SK-N-SH (cell line): ENCODE data around the gene STRBP. TPM values are rescaled to one million over a fixed set of nuclear protein-coding genes. Genes with fewer than 3 reads are reported as not detected.

Source experiments
- CTCF ChIA-PET: fragments of 300-600, 350-600 bp; formaldehyde crosslinking; extraction: SDS; loops from one replicate; lab custom pipeline; 2021; lab: Yijun Ruan, JAX
- POLR2A ChIA-PET: fragments of 350-600 bp; sonication (Branson Sonifier 250); formaldehyde crosslinking; extraction: SDS; loops from one replicate; lab custom pipeline; 2020; ENCODE audit warnings: antibody characterized with exemption, inconsistent platforms; lab: Yijun Ruan, JAX
- DNase-seq: peaks from one replicate; pipeline ENCODE4 v3.0.0; 2012
- H2AFZ ChIP-seq: fragments of 200-600 bp; sonication (generic); 2 replicates; pipeline ENCODE4 v1.8.1; 2016; ENCODE audit warnings: antibody characterized with exemption, mild to moderate bottlenecking, low read depth
- H3F3A ChIP-seq: fragments of 200-600 bp; sonication (generic); replicated peaks from 2 replicates; pipeline ENCODE3; 2016; ENCODE audit warnings: antibody characterized with exemption, mild to moderate bottlenecking; ENCODE audit not compliant: insufficient read depth
- H3K27ac ChIP-seq, 2 experiments: fragments of 200-500 bp in 1 of 2; fragments of 200-600 bp in 1 of 2; sonication (Bioruptor generic) in 1 of 2; sonication (generic), shearing (Covaris generic) in 1 of 2; 2 replicates each; pipeline versions ENCODE4 v1.5.1 to v1.6.1; 2014 to 2016; ENCODE audit warnings: low read depth in 2 of 2, inconsistent platforms in 1 of 2, low read length in 1 of 2, mild to moderate bottlenecking in 1 of 2, mixed read lengths in 1 of 2
- H3K27me3 ChIP-seq: fragments of 200-600 bp; sonication (generic), shearing (Covaris generic); 2 replicates; pipeline ENCODE4 v1.6.1; 2016; ENCODE audit warnings: mixed run types; ENCODE audit not compliant: insufficient read depth
- H3K36me3 ChIP-seq, 2 experiments: fragments of 200-500 bp in 1 of 2; fragments of 200-600 bp in 1 of 2; sonication (Bioruptor generic) in 1 of 2; sonication (generic) in 1 of 2; replicated peaks in 1 of 2; 2 replicates each; pipeline versions ENCODE3 to v1.5.1; 2014 to 2016; ENCODE audit warnings: low read length in 1 of 2, mild to moderate bottlenecking in 1 of 2; ENCODE audit not compliant: insufficient read depth in 2 of 2, control insufficient read depth in 1 of 2
- H3K4me1 ChIP-seq, 2 experiments: fragments of 200-500 bp in 1 of 2; fragments of 200-600 bp in 1 of 2; sonication (Bioruptor generic) in 1 of 2; sonication (generic), shearing (Covaris generic) in 1 of 2; 2 replicates each; pipeline versions ENCODE4 v1.5.1 to v1.6.1; 2014 to 2016; ENCODE audit warnings: low read depth in 1 of 2, low read length in 1 of 2, mixed run types in 1 of 2; ENCODE audit not compliant: insufficient read depth in 2 of 2, control insufficient read depth in 1 of 2
- H3K4me2 ChIP-seq: fragments of 200-600 bp; sonication (generic), shearing (Covaris generic); 2 replicates; pipeline ENCODE4 v1.6.1; 2017; ENCODE audit warnings: mixed run types
- H3K4me3 ChIP-seq, 2 experiments: fragments of 200-500 bp in 1 of 2; fragments of 200-600 bp in 1 of 2; sonication (Bioruptor generic) in 1 of 2; sonication (generic), shearing (Covaris generic) in 1 of 2; 2 replicates each; pipeline versions ENCODE4 v1.5.1 to v1.8.1; 2014 to 2016; ENCODE audit warnings: low read depth in 2 of 2, inconsistent platforms in 1 of 2, low read length in 1 of 2, mild to moderate bottlenecking in 1 of 2, mixed read lengths in 1 of 2, moderate library complexity in 1 of 2
- H3K79me2 ChIP-seq: fragments of 200-600 bp; sonication (generic); 2 replicates; pipeline ENCODE4 v1.8.1; 2017; ENCODE audit warnings: mild to moderate bottlenecking; ENCODE audit not compliant: insufficient read depth
- H3K9ac ChIP-seq: fragments of 200-600 bp; sonication (generic); 2 replicates; pipeline ENCODE4 v1.6.1; 2017; ENCODE audit warnings: mixed run types
- H3K9me2 ChIP-seq: fragments of 200-600 bp; sonication (generic); 2 replicates; pipeline ENCODE4 v1.6.1; 2017; ENCODE audit warnings: mixed run types
- H3K9me3 ChIP-seq: fragments of 200-600 bp; sonication (generic); 2 replicates; pipeline ENCODE4 v1.6.1; 2017; ENCODE audit warnings: mixed run types, mild to moderate bottlenecking, moderate library complexity
- H4K20me1 ChIP-seq: fragments of 200-600 bp; sonication (generic); 2 replicates; pipeline ENCODE4 v1.6.1; 2017; ENCODE audit warnings: mild to moderate bottlenecking, mixed run types; ENCODE audit not compliant: insufficient read depth
- CHD2 ChIP-seq: fragments of 150-350 bp; IDR thresholded peaks from 2 replicates; pipeline ENCODE4 v1.6.1; 2018; ENCODE audit warnings: low read length; ENCODE audit not compliant: partially characterized antibody
- ELF1 ChIP-seq: IDR thresholded peaks from 2 replicates; pipeline ENCODE4 v1.4.0; 2012
- EP300 ChIP-seq, 2 experiments: IDR thresholded peaks; 2 replicates each; pipeline versions ENCODE4 v1.4.0 to v1.6.1; 2012; ENCODE audit warnings: borderline replicate concordance in 1 of 2, low read depth in 1 of 2, low read length in 1 of 2
- FOSL2 ChIP-seq: IDR thresholded peaks from 2 replicates; pipeline ENCODE4 v1.4.0; 2012; ENCODE audit warnings: low read depth, mild to moderate bottlenecking, moderate library complexity, borderline replicate concordance
- FOXJ3 ChIP-seq: sonication (generic); formaldehyde crosslinking; IDR thresholded peaks from 2 replicates; pipeline ENCODE4 v1.5.1; 2020; ENCODE audit warnings: mild to moderate bottlenecking, missing genetic modification reagents
- GATA2 ChIP-seq: sonication (generic); formaldehyde crosslinking; IDR thresholded peaks from 2 replicates; pipeline ENCODE4 v1.5.0; 2020; ENCODE audit warnings: mild to moderate bottlenecking, missing genetic modification reagents
- MEF2A ChIP-seq: IDR thresholded peaks from 2 replicates; pipeline ENCODE4 v1.4.0; 2012; ENCODE audit warnings: low read depth, borderline replicate concordance
- MXI1 ChIP-seq: IDR thresholded peaks from 2 replicates; pipeline ENCODE4 v1.6.1; 2012; ENCODE audit warnings: mild to moderate bottlenecking, low read depth, low read length, improper control_type of control experiment
- NRF1 ChIP-seq: IDR thresholded peaks from 2 replicates; pipeline ENCODE4 v1.6.1; 2012; ENCODE audit warnings: low read depth, mild to moderate bottlenecking, low read length
- POLR2AphosphoS5 ChIP-seq: IDR thresholded peaks from 2 replicates; pipeline ENCODE4 v1.6.1; 2012; ENCODE audit warnings: low read depth, low read length
- RCOR1 ChIP-seq: fragments of 150-350 bp; IDR thresholded peaks from 2 replicates; pipeline ENCODE4 v1.6.1; 2017; ENCODE audit warnings: antibody characterized with exemption, low read length
- RFX5 ChIP-seq: IDR thresholded peaks from 2 replicates; pipeline ENCODE4 v1.6.1; 2012; ENCODE audit warnings: mild to moderate bottlenecking, improper control_type of control experiment, low read length
- SIN3A ChIP-seq: IDR thresholded peaks from 2 replicates; pipeline ENCODE4 v1.6.1; 2012; ENCODE audit warnings: low read depth, mild to moderate bottlenecking, low read length, moderate library complexity, borderline replicate concordance
- TAF1 ChIP-seq: IDR thresholded peaks from 2 replicates; pipeline ENCODE4 v1.6.1; 2012; ENCODE audit warnings: low read depth, mild to moderate bottlenecking, low read length, moderate library complexity, borderline replicate concordance
- WGBS: methylation state at CpG from one replicate; pipeline ENCODE4 v1.1.6; 2017; ENCODE audit warnings: low lambda C conversion rate; 5-methylcytosine and 5-hydroxymethylcytosine counted together
- polyA plus RNA-seq, 3 experiments: library from polyadenylated mRNA; depleted of rRNA; stranded (reverse); fragments of >200 nt; gene quantifications; 2 replicates each; pipeline ENCODE4 v1.2.3, GENCODE V29; 2012
- TF ChIP-seq, protein P1 (sequence below): IDR thresholded peaks from 2 replicates; pipeline ENCODE4; 2012
- TF ChIP-seq, protein P2 (sequence below): IDR thresholded peaks from 2 replicates; pipeline ENCODE4 v1.4.0; 2012; ENCODE audit warnings: low read depth
- TF ChIP-seq, protein P3 (sequence below): IDR thresholded peaks from 2 replicates; pipeline ENCODE4 v1.6.1; 2012; ENCODE audit warnings: mild to moderate bottlenecking, low read depth, low read length, moderate library complexity
- TF ChIP-seq, protein P4 (sequence below): fragments of 200-600 bp; sonication (generic); IDR thresholded peaks from 2 replicates; pipeline ENCODE4 v1.6.1; 2017; ENCODE audit warnings: antibody characterized with exemption, mild to moderate bottlenecking, moderate library complexity

STRBP gene
- polyA plus RNA-seq, 1 of the 3 experiments (the other 2 are of a cell fraction): 5.9 TPM

DNA sequence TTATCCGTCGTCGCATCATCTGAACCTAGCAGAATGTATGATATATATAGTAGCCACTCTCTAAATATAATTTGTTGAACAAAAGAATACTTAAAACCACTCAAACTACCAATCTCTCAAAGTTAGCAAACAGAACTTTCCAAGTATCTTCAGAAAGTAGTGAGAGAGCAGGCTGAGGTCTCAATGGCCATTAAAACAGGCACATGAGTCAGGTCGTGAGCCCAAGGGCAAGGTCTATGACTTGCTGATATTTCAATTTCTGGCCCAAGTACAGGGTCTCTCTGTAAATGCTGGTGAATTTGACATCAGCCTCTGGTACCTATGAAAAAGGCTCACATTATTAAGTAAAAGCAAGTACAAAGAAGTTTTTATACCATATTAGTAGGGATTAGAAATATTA lies 139.8 kb downstream of the STRBP start:
- Histone ChIP-seq H3K9ac (no peak overlapping the region), H3F3A (no peaks in the 10 kb centered on the region), H4K20me1 (no peaks in the 10 kb centered on the region), H2AFZ (no peak overlapping the region), H3K79me2 (no peaks in the 10 kb centered on the region), H3K27ac (no peak overlapping the region), H3K36me3 (peaks cover 0 to 6% of the 10 kb centered on the region in 2 experiments), H3K9me2 (no peaks in the 10 kb centered on the region), H3K27me3 (no peaks in the 10 kb centered on the region), H3K4me3 (no peak overlapping the region), H3K4me1 (no peaks in the 10 kb centered on the region), H3K9me3 (no peaks in the 10 kb centered on the region), H3K4me2 (no peak overlapping the region)
- WGBS: 97% methylated on average over 4 of the region's 4 CpGs
- TF ChIP-seq NRF1 (no peak), FOXJ3 (no peak), MEF2A (no peak), FOSL2 (no peak), TAF1 (no peak), ELF1 (no peak), GATA2 (no peak), CHD2 (no peak), POLR2AphosphoS5 (no peak), EP300 (IDR thresholded peaks at IDR 0.05; ENCODE audit: borderline replicate concordance in 1 of 2, low read depth in 1 of 2, low read length in 1 of 2) (no peak), MXI1 (no peak), RCOR1 (no peak), SIN3A (no peak), RFX5 (no peak)
- TF ChIP-seq, protein P1, sequence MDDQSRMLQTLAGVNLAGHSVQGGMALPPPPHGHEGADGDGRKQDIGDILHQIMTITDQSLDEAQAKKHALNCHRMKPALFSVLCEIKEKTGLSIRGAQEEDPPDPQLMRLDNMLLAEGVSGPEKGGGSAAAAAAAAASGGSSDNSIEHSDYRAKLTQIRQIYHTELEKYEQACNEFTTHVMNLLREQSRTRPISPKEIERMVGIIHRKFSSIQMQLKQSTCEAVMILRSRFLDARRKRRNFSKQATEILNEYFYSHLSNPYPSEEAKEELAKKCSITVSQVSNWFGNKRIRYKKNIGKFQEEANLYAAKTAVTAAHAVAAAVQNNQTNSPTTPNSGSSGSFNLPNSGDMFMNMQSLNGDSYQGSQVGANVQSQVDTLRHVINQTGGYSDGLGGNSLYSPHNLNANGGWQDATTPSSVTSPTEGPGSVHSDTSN: no peak
- TF ChIP-seq, protein P2, sequence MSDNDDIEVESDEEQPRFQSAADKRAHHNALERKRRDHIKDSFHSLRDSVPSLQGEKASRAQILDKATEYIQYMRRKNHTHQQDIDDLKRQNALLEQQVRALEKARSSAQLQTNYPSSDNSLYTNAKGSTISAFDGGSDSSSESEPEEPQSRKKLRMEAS: no peak
- TF ChIP-seq, protein P3, sequence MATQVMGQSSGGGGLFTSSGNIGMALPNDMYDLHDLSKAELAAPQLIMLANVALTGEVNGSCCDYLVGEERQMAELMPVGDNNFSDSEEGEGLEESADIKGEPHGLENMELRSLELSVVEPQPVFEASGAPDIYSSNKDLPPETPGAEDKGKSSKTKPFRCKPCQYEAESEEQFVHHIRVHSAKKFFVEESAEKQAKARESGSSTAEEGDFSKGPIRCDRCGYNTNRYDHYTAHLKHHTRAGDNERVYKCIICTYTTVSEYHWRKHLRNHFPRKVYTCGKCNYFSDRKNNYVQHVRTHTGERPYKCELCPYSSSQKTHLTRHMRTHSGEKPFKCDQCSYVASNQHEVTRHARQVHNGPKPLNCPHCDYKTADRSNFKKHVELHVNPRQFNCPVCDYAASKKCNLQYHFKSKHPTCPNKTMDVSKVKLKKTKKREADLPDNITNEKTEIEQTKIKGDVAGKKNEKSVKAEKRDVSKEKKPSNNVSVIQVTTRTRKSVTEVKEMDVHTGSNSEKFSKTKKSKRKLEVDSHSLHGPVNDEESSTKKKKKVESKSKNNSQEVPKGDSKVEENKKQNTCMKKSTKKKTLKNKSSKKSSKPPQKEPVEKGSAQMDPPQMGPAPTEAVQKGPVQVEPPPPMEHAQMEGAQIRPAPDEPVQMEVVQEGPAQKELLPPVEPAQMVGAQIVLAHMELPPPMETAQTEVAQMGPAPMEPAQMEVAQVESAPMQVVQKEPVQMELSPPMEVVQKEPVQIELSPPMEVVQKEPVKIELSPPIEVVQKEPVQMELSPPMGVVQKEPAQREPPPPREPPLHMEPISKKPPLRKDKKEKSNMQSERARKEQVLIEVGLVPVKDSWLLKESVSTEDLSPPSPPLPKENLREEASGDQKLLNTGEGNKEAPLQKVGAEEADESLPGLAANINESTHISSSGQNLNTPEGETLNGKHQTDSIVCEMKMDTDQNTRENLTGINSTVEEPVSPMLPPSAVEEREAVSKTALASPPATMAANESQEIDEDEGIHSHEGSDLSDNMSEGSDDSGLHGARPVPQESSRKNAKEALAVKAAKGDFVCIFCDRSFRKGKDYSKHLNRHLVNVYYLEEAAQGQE: no peak
- TF ChIP-seq, protein P4, sequence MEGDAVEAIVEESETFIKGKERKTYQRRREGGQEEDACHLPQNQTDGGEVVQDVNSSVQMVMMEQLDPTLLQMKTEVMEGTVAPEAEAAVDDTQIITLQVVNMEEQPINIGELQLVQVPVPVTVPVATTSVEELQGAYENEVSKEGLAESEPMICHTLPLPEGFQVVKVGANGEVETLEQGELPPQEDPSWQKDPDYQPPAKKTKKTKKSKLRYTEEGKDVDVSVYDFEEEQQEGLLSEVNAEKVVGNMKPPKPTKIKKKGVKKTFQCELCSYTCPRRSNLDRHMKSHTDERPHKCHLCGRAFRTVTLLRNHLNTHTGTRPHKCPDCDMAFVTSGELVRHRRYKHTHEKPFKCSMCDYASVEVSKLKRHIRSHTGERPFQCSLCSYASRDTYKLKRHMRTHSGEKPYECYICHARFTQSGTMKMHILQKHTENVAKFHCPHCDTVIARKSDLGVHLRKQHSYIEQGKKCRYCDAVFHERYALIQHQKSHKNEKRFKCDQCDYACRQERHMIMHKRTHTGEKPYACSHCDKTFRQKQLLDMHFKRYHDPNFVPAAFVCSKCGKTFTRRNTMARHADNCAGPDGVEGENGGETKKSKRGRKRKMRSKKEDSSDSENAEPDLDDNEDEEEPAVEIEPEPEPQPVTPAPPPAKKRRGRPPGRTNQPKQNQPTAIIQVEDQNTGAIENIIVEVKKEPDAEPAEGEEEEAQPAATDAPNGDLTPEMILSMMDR: no peak
- POLR2A ChIA-PET: no interaction called here
- DNase-seq: no peak
- CTCF ChIA-PET: interaction anchor here (0.6 kb wide), 1 partner anchor 1148 kb away, joined by 3 read pairs; no protein-coding TSS in a partner anchor
